DMS53 treated with DMSO at 0.1 percent for 48 hours (cell line): ENCODE results near the gene C19orf73.

Experiments used
- DNase-seq: peaks from one replicate; lab custom pipeline; 2025; ENCODE audit not compliant: unreplicated experiment; lab: John Stamatoyannopoulos, UW

The C19orf73 gene

DNA sequence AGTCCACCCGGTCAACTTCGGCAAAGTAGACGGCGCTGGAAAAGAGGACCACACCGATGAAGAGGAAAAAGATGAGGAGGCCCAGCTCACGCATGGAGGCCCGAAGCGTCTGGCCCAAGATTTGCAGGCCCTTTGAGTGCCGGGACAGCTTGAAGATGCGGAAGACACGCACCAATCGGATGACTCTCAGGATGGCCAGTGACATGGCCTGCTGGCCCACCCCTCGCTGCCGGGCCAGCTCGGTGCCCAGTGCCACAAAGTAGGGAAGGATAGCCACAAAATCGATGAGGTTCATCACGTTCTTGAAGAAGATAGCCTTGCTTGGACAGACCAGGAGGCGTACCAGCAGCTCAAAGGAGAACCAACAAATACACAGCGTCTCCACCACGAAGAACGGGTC, 48.5 kb downstream of the C19orf73 start:
- DNase-seq = no peak

- DNase-seq = no peak
Measured at GRCh38 chr19:49069026-49069425, 49.9 kb downstream of the C19orf73 start.
